HG03439 (cell line): Measurements from ENCODE around the gene MR1.

ENCODE experiments used
- ATAC-seq: cut with Tn5 transposase; IDR thresholded peaks from one replicate; pipeline ENCODE4 v1.9.1; 2021; ENCODE audit warnings: mild to moderate bottlenecking, moderate library complexity; ENCODE audit not compliant: unreplicated experiment

MR1 gene

DNA sequence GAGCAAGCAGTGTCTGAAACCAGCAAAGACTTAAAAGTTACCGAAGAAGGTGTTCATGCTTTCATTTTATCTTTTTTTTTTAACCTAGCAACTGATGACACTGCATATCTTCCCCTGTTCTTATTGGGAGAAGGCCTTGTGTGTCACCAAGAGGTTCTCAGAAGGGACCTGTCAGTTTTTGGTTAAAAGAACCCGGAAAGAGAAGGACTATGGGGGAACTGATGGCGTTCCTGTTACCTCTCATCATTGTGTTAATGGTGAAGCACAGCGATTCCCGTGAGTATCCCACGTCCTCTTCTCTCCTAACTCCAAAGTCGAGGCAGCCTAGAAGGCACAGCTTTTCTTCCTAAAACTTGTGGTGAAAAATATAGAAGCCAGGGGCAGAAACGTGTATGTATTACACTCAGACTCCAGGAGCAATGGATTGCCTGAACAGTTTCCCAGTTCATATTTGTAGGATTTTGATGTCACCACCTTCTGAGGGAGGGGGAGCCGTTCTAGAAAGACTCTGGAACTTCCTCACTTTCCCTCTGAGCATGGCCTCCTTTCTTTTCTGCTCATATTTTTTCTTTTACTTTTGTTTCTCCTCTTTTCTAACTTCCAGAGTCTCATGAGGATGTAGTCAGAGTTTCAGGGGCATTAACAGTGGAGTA is at the start of gene MR1:
Gene MR1, plus strand, starts transcription at position 185 of the 653 bp plus-strand sequence. Its CDS starts 25 bp downstream, at position 210.
- peak; percentile 96 for ATAC-seq

DNA sequence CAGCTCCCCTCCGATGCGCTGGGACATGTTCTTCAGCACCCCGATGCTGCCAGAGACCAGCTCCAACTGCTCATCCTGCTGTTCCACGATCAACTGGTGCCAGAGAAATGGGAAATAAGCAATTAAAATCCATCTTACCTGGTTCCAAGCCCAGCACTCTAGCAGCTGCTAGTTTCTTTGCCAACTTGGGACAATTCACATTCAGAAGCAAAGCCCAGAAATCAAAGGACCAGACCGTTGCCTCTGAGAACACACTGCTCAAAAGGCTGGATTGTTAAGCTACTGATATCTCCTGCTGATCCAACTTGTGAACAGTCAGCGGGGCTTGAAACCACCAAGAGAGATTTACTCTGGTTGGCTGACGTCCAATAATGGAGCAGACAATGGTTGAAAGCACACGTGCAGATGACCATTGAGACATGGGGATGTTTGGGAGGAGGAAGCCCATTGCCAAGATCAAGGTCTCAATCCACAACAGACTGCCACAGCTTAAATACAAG is 45.5 kb upstream of the MR1 start:
- ATAC-seq, result no peak

DNA sequence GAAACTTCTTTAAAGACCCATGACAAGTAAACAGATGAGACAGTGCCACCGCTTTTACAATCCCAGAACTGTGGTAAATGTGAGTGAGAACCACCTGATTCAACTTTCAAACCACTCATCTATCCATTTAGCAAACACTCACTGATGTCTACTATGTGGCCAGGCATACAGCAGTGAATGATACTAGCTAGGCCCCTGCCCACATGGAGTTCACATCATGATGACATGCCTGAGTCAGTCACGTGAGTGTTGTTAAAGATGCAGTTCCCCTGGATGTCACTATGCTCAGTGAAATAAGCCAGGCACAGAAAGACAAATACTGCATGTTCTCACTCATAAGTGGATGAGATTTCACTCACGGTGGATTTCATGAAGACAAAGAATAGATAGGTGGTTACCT is 39.5 kb upstream of the MR1 start:
- no peak for ATAC-seq

DNA sequence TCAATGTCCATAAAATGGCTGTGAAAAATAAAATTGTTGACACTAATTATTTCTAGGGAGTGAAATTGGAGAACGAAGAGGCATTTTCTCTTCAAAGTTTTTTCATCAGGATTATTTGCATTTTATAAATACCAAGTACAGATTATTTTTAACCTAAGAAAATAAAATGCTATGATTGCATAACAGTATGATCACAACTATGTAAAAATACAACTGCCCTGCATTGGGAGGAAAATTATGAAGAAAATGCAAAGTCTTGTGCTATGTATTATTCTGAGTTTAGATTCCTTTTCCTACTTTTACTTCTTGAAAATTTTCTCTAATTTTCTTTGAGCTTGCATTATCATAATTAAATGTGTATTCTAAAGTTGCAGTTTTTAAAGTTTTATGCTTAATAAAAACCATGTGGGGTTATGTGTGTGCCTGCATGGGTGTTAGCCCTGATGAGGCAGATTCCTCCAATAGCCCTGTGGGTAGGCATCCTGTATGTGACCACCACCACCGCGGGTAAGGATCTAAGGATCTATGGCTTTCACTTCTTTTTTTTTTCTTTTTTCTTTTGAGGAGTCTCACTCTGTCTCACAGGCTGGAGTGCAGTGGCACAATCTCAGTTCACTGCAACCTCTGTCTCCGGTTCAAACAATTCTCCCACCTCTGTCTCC is 35.8 kb upstream of the MR1 start:
- no peak for ATAC-seq

DNA sequence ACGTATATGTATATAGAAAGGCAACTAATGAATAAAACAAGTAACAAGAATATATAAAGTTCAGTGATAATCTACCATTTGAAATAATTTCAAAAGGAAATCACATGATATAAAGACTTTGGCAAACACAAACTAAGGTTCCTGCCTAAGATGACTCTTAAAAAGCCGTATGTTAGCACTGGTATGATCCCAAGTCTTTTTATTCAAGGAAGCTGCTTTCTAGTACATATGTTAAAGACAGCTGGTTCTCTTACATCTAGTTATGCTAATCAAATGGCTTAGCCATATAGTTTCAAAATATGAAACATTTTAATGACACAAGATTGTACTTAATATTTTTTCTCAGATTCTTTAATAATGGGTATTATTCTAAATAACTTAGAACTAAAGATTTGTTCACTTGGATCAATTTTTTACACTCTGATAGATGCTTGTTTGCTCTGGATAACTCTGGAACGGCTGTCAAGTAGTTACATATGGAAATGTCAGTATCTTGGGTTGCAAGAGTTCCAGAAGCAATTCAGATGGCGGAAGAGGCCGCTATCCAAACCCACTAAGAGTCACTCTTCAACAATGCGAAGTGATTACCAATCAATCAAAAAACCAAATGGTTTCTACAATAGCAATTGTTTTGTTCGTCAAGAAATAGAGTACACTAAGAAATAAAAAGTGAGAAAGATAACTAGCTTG is 32.5 kb upstream of the MR1 start:
- no peak for ATAC-seq

DNA sequence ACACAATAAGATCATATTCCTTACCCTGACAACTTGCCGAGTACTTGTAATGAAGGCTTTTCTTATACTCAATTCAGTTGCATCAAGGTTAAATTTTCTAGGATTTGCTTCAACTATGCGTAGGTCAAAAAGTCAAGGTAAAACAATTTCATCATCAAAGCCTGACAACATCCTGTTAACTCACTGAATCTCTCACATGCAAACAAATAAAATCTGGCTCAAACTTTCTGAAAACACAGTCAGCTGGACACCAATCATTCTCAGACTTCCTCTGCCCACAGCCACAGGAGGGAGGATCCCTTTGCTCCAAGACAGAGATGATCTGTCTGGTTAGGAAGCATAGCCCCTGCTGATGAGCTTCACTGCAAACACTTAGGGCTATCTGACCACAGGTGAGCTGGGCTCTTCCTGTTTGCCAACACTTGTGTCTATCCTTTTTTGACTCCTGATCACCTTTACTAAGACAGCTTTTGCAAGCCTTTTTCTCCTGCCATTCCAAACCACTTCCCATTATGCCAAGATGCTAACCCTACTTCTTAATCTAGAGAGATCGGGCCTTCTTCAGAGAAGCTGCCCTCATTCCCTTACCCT is 31.1 kb upstream of the MR1 start:
- ATAC-seq, result no peak

DNA sequence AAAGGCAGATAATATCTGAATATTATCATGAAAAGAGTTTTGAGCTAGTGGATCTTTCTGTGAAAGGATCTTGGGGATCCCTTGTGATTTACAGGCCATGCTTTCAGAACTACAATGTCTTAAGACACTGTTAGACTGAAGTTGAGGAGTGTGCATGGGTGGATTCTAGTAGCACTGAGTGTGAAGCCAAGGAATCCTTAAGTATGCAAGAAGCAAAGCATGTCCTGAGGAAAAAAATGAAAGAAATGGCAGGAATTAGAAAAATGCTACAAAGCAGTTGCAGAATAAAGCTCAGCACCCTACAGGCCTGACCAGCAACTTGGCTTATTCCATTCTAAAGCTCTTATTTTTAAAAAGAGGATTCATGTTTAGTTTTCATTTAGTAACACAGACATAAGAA is 23.0 kb upstream of the MR1 start:
- ATAC-seq, result no peak

DNA sequence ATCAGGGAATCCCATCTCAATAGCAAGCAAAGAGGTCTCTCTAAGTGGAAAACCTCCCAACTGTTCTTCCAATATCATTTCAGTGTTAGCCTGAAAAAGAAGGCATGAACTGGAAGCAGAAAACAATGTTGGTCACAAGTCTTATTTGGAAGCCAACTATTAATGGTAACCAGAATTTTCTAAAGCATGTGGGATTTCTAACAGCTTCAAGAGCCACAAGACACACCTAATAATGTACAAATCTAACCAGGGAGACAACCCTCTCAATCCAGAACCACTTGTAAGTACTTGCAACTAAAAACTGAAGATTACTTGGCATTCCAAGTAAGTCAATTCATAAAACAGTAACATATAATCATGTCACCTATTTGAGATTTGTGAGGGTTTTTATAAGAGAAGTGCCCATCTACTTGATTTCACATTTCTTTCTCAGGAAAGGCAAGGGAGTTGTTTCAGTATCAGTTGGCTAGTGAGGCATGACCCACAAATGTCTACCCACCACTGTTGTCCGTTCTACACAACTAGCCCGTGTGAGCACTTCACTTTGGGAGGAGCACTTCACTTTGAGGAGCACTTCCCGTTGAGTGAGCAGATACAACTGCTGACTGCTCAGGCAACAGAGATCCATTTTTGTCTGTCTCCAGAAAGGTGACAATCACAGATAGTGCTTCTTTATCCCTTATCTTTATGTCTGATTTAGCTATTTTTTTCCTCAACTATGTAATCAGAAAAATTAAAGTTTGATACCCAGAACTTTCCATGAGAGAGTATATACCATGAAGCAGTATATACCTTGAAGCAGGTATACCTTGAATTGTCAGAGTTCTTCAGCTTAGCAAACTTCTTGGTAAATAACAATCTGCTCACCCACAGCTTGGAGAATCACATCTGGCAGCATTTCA is 22.2 kb upstream of the MR1 start:
- ATAC-seq, result no peak

DNA sequence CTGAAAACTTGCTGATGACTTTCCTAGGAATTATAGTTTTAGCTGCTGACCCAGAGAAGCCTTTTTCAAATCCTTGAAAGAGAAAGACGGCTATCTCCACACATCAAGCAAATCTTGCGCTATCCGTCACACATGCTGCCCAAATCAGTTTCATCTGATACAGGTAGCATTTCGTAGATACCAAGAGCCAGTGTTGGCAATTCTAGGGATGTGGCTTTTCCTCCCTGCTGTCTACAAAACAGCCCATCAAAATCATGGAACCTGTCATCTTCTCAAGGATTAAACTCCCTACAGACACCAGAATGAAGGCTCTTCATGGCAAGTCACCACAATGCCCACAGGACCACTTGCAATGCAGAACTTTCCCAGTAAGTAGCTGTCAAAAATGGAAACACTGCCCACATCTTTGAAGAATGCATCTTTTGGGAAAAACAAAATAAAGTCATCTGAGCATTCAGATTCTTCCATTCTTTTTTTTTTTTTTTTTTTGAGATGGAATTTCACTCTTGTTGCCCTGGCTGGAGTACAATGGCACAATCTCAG is 21.5 kb upstream of the MR1 start:
- ATAC-seq, result no peak

DNA sequence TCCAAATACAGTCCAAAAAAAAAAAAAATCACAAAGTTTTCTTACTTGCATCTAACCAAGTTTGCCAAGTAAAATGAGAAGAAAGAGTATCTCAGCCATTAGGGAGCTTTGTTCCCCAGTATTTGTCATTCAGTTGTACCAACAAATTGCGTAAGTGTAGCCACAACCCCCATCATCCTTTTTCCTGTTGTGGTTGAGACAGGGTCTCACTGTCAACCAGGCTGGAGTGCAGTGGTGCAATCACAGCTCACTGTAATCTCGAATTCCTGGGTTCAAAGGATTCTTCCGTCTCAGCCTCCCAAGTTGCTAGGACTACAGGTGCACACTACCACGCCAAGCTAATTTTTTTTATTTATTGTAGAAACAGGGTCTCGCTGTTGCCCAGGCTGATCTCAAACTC is 20.6 kb upstream of the MR1 start:
- ATAC-seq, result no peak

DNA sequence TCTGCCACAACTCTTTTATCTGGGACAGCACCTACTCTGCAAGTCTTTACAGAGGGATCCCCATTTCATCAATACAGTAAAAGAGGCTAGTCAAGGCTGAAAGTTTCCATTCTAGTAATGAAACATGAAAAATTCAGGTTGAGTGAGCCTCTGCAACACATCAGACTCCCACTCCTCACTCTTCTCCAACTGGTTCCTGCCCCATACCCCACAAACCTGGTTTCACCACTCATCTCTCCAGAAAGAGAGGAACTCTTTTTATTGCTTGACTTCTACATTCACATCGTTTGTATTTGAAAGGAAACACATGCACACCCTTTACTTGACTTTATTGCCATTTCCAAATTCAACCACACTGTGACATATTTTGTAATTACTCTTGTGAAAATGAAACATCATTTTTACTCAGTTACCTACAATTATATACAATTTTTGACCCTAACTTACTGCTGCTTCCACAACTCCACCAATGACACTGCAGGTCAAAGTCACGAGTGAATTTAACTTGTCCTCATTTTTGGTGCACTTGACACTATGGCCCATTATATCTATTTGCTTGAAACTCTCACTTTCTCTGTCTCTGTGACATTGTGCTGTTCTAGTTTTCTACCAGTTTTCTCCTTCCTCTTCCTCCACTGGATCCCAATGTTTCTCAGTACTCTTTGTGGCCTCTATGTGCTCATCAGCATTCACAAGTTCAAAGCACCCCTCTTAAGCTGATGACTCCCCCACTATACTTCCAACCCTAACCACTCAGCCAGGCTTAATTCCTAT is 19.1 kb upstream of the MR1 start:
- ATAC-seq, result peak; percentile 47

DNA sequence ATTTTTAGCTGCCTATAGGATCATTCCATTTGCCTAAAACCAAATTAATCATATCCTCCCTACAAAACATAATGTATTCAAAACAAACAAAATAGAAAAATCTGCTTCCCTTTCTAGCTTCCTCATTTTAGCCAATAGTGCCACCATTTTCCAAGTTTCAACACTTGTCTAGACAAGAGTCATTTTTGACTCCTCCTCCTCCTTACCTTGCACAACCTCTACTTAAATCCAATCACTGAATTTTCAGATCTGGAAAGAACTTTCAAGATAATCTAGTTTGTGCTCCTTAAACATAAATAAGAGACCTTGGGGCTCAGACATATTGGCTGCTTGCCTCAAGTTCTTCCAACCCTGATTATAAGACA is 18.6 kb upstream of the MR1 start:
- ATAC-seq, result no peak

DNA sequence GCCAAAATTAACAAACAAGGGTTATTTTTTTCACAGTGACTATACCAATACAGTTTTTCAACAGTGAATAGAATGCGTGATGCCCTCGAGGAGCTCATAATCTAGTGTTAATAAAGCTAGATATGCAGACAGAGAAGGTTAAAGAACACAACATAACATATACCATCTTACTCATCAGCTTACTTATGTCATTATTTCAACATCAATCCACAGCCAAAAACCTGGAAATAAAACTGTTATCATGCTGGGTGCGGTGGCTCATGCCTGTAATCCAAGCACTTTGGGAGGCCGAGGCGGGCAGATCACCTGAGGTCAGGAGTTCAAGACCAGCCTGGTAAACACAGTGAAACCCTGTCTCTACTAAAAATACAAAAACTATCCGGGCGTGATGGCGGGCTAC is 17.2 kb upstream of the MR1 start:
- no peak for ATAC-seq

DNA sequence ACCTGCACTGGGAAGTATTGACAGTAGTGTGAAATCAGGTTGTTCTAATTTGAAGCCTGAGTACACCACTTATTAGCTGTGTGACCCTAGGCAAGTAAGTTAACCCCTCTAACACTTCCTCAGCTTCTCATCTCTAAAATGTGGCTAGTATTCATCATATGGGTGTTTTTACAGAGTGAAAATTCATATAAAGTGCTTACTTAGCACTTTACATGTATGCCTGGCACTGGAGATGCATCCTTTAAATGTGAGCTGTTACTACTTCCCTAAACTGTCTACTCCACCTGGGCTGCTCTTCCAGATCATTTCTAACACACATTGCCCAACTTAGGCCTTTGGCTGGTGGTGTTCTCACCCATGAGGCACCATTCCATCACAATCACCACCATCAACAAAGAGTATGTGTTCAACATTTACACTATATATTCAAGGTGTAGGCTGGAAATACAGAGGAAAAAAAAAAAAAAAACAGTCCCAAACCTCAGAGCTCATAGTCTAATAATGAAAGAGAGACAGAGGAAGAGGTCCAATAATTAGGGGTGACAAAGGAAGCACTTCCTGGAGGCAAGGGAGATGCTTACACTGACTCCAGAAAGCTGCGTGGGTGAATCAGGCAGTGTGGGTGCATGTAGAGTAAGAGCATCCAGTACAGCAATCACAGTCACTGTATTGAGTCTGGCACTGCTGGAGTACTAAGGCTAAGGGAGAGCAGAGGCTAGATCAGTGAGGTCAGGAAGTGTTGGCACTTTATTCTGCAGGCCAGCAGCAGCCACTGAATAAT is 14.7 kb upstream of the MR1 start:
- no peak for ATAC-seq

DNA sequence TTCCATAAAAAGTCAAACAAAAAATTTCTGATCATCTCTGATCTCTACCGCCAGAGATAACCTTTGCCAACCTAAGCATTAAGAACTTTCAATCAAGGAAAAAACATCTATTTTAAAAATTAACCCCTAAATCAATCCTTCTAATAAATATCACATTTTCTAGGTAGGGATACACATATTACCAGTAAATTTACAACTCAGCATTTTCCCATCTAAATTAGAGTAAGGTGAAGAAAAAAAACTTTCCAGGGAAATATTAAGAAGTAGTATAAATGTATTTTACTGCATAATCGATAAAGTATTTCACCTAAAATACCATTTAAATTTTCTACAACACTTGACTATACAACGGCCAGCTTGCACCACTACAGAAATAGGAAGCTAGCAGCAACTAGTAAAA is 12.6 kb upstream of the MR1 start:
- no peak for ATAC-seq

DNA sequence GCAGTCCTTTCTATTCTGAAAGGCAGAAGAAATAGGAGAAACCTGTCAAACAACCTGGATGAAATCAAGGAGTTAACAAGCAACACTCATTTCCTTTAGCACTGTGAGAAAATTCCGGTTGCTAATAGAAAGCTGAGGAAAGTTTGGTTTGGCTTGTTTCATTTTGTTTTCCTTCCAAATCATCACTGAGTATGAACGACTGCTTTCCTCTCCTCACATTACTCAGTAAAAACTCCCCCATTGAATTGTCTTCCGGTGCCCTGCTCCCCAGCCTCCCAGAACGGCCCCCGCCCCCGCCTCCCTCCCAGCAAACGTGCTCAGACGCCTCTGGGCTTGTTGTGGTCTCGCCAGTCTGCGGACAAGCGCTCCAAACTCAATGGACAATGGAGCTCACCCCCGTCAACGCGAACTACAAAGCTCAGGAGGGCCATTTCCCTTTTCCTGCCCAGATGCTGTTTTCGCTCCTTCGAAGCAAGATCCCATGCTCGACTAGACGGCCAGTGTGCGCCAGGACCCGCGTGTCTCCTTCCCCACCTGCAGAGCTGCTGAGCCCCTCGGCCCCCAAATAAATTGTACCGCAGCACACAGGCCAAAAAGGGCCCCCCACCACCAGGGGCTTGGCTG is 11.9 kb upstream of the MR1 start:
- ATAC-seq, result peak; percentile 19

DNA sequence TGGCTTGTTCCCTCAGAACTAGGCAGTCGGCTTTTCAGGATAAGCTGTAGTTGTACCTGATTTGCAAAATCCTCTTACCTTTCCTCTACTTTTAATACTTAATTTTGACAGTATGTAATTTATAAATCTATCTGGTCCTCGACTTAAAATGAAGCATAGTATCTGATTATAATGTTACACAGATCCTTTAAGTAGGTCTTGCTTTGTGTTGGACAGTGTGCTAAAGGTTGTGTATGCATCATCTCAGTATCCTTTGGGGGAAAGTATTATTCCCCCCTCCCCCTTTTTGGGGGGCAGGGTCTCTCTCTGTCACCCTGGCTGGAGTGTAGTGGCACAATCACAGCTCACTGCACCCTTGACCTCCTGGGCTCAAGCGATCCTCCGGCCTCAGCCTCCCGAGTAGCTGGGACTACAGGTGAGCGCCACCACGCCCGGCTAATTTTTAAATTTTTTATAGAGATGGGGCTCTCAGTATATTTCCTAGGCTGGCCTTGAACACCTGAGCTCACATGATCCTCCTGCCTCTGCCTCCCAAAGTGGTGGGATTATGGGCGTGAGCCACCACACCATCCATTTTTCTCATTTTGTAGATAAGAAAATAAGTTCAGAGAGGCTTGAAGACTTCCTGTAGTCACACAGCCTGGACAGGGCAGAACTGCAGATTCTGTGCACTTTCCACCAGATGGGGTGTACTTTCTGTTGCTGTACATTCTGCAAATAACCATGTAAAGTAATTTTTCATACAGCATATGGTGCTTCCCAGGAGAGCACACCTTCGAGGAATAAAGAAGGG is 10.3 kb upstream of the MR1 start:
- ATAC-seq, result no peak

DNA sequence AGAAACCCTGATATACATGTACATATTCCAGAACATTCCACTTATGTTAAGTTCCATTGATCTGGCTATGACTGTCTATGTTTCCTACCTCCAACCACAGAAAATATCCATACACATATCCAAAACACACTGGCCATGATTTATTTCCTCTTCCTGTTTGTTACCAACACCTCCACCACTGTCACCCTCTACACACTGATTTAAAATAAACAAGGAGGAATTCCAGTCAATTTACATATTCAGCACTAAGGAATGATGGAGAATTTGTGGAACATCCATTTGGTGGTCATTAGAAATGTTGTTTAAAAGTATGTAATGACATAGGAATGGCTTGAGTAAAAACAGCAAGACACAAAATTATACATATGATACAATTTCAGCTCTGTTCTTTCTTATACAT is 5.6 kb upstream of the MR1 start:
- ATAC-seq, result no peak
